PC-9 (cell line): ENCODE measurements around the gene PHLDA3. TPM values are rescaled to one million over a fixed set of nuclear protein-coding genes. Genes with fewer than 3 reads are reported as not detected.

Experiments
- BruUV-seq: library from RNA; stranded (reverse); fragments of 400-500 nt; replicated peaks from 2 replicates; lab custom pipeline; 2021; lab: Mats Ljungman, UMichigan
- CTCF ChIA-PET: fragments of 300-600 bp; sonication (Branson Sonifier 250); formaldehyde crosslinking; loops from one replicate; lab custom pipeline; 2022; ENCODE audit warnings: antibody characterized with exemption; lab: Charles Lee
- POLR2A ChIA-PET: fragments of 300-600 bp; sonication (Branson Sonifier 250); formaldehyde crosslinking; loops from one replicate; lab custom pipeline; 2022; ENCODE audit warnings: antibody characterized with exemption; ENCODE audit not compliant: unreplicated experiment; lab: Charles Lee
- DNase-seq, 2 experiments: peaks; one replicate each; pipeline versions ENCODE4 v3.0.0 to v3.0.0-alpha.2; 2015 to 2022; ENCODE audit warnings: mixed read lengths in 1 of 2
- H2AFZ ChIP-seq: fragments of 200-600 bp; sonication (generic); 2 replicates; pipeline ENCODE4 v1.8.1; 2017; ENCODE audit warnings: antibody characterized with exemption
- H3F3A ChIP-seq: fragments of 200-600 bp; sonication (generic); 2 replicates; pipeline ENCODE4 v1.8.1; 2017; ENCODE audit warnings: antibody characterized with exemption, mild to moderate bottlenecking, low read depth; ENCODE audit not compliant: insufficient read depth
- H3K27ac ChIP-seq: fragments of 200-600 bp; sonication (generic); 2 replicates; pipeline ENCODE4 v1.6.1; 2016; ENCODE audit warnings: mixed run types
- H3K27me3 ChIP-seq: fragments of 200-600 bp; sonication (generic); 2 replicates; pipeline ENCODE4 v1.6.1; 2016; ENCODE audit warnings: low read depth, mixed run types; ENCODE audit not compliant: insufficient read depth
- H3K36me3 ChIP-seq: fragments of 200-600 bp; sonication (generic); 2 replicates; pipeline ENCODE4 v1.6.1; 2016; ENCODE audit warnings: low read depth, mixed run types
- H3K4me1 ChIP-seq: fragments of 200-600 bp; sonication (generic); replicated peaks from 2 replicates; pipeline ENCODE4 v1.6.1; 2016; ENCODE audit warnings: mixed run types; ENCODE audit not compliant: insufficient read depth
- H3K4me2 ChIP-seq: fragments of 200-600 bp; sonication (generic); 2 replicates; pipeline ENCODE4 v1.6.1; 2017; ENCODE audit warnings: mixed run types
- H3K4me3 ChIP-seq: fragments of 200-600 bp; sonication (generic); 2 replicates; pipeline ENCODE4 v1.6.1; 2016; ENCODE audit warnings: mixed run types
- H3K79me2 ChIP-seq: fragments of 200-600 bp; sonication (generic); 2 replicates; pipeline ENCODE4 v1.6.1; 2017; ENCODE audit warnings: low read depth, mixed run types
- H3K9me2 ChIP-seq: fragments of 200-600 bp; sonication (generic); 2 replicates; pipeline ENCODE4 v1.8.1; 2017; ENCODE audit warnings: mild to moderate bottlenecking; ENCODE audit not compliant: insufficient read depth
- H3K9me3 ChIP-seq: fragments of 200-600 bp; sonication (generic); 2 replicates; pipeline ENCODE4 v1.8.1; 2016; ENCODE audit warnings: low read depth; ENCODE audit not compliant: insufficient read depth
- H4K20me1 ChIP-seq: fragments of 200-600 bp; sonication (generic); 2 replicates; pipeline ENCODE4 v1.8.1; 2017; ENCODE audit not compliant: insufficient read depth
- CTCF ChIP-seq: fragments of 200-600 bp; sonication (generic); conservative IDR thresholded peaks from 2 replicates; pipeline ENCODE4 v1.6.1; 2017; ENCODE audit warnings: mixed run types, antibody characterized with exemption, mild to moderate bottlenecking, moderate library complexity
- EZH2 ChIP-seq: fragments of 200-600 bp; sonication (generic); IDR thresholded peaks from 2 replicates; pipeline ENCODE4 v1.8.0; 2017; ENCODE audit warnings: antibody characterized with exemption, low read depth
- intact Hi-C: fragments of 100-400 bp; cut with micrococcal nuclease; formaldehyde crosslinking; loops from one replicate; pipeline ENCODE4 v1.10.0; 2022; ENCODE audit not compliant: unreplicated experiment
- total RNA-seq: library from RNA; stranded (reverse); gene quantifications from 2 replicates; pipeline ENCODE4 v1.2.3, GENCODE V29; 2021

PHLDA3 gene
- total RNA-seq, 1 experiment from 2014 or later, result 31.6 TPM

- peaks cover 31% of the 10 kb centered on the region for H3F3A ChIP-seq
- peaks cover 46% of the 10 kb centered on the region for H3K4me1 ChIP-seq
- peak overlapping the region; percentile 63 for H3K4me2 ChIP-seq
- intact Hi-C loops, result loop anchor here (1.0 to 2.0 kb wide), 2 partner anchors 28 to 57 kb away; no protein-coding TSS in a partner anchor
- peak overlapping the region; percentile 88 for H3K27ac ChIP-seq
- no peaks in the 10 kb centered on the region for H4K20me1 ChIP-seq
- H2AFZ ChIP-seq, result peak overlapping the region; percentile 1; the same call in 1 of the 2 replicates
- TF ChIP-seq EZH2 (no peak), CTCF (no peak)
- no peaks in the 10 kb centered on the region for H3K9me2 ChIP-seq
- no peak overlapping the region; the same call in 1 of the 2 replicates for H3K4me3 ChIP-seq
- DNase-seq, result peak; percentile 79 to 92
- H3K79me2 ChIP-seq, result no peaks in the 10 kb centered on the region
- POLR2A ChIA-PET, result interaction anchor here (0.7 kb wide), 1 partner anchor 51 kb away, joined by 4 read pairs; no protein-coding TSS in a partner anchor
- no TSS peak for BruUV-seq
- H3K9me3 ChIP-seq, result no peaks in the 10 kb centered on the region
- no peaks in the 10 kb centered on the region for H3K36me3 ChIP-seq
- no peaks in the 10 kb centered on the region for H3K27me3 ChIP-seq
- CTCF ChIA-PET, result interaction anchor here (0.7 to 1.1 kb wide), 2 partner anchors 82 to 647 kb away, joined by 5 to 8 read pairs; no protein-coding TSS in a partner anchor
Measured at GRCh38 chr1:201517631-201518030, 48.6 kb upstream of the PHLDA3 start.

GRCh38 chr1:201516511-201517127 is 47.6 kb upstream of the PHLDA3 start:
- H3K4me3 ChIP-seq, result no peak overlapping the region
- intact Hi-C loops, result loop anchor here (1.0 to 2.0 kb wide), 2 partner anchors 27 to 56 kb away; no protein-coding TSS in a partner anchor
- TF ChIP-seq EZH2, result no peak
- no peak for TF ChIP-seq CTCF
- H3K27ac ChIP-seq, result peak overlapping the region; percentile 88
- H3K36me3 ChIP-seq, result no peaks in the 10 kb centered on the region
- no TSS peak for BruUV-seq
- peak overlapping the region; percentile 63 for H3K4me2 ChIP-seq
- no peaks in the 10 kb centered on the region for H3K9me3 ChIP-seq
- peaks cover 38% of the 10 kb centered on the region for H3F3A ChIP-seq
- H3K27me3 ChIP-seq, result no peaks in the 10 kb centered on the region
- POLR2A ChIA-PET, result interaction anchor here (0.6 kb wide), 1 partner anchor 590 kb away, joined by 5 read pairs; no protein-coding TSS in a partner anchor
- CTCF ChIA-PET, result interaction anchor here (1.0 to 2.0 kb wide), 6 partner anchors 27 to 81 kb away, joined by 3 to 10 read pairs (median 3); no protein-coding TSS in a partner anchor
- no peaks in the 10 kb centered on the region for H4K20me1 ChIP-seq
- H3K79me2 ChIP-seq, result no peaks in the 10 kb centered on the region
- H2AFZ ChIP-seq, result no peak overlapping the region
- H3K4me1 ChIP-seq, result peaks cover 56% of the 10 kb centered on the region
- DNase-seq, result no peak
- H3K9me2 ChIP-seq, result no peaks in the 10 kb centered on the region

- peaks cover 63% of the 10 kb centered on the region for H3K4me1 ChIP-seq
- TF ChIP-seq EZH2 (no peak), CTCF (no peak)
- no peak overlapping the region for H3K4me3 ChIP-seq
- intact Hi-C loops, result loop anchor here (2.0 kb wide), 1 partner anchor 55 kb away; no protein-coding TSS in a partner anchor
- H3F3A ChIP-seq, result peaks cover 38% of the 10 kb centered on the region
- no peaks in the 10 kb centered on the region for H3K36me3 ChIP-seq
- BruUV-seq, result no TSS peak
- H2AFZ ChIP-seq, result no peak overlapping the region
- peak overlapping the region; percentile 36 for H3K27ac ChIP-seq
- POLR2A ChIA-PET, result interaction anchor here (0.6 kb wide), 2 partner anchors 47 to 591 kb away, joined by 3 to 5 read pairs; no protein-coding TSS in a partner anchor
- H3K4me2 ChIP-seq, result peak overlapping the region; percentile 53
- CTCF ChIA-PET, result interaction anchor here (0.6 to 5.0 kb wide), 8 partner anchors 24 to 83 kb away, joined by 3 to 74 read pairs (median 6); no protein-coding TSS in a partner anchor
- H4K20me1 ChIP-seq, result no peaks in the 10 kb centered on the region
- no peaks in the 10 kb centered on the region for H3K27me3 ChIP-seq
- DNase-seq, result peak in 1 of 2 experiments; percentile 56
- no peaks in the 10 kb centered on the region for H3K79me2 ChIP-seq
- H3K9me3 ChIP-seq, result no peaks in the 10 kb centered on the region
- H3K9me2 ChIP-seq, result no peaks in the 10 kb centered on the region
Measured at GRCh38 chr1:201515895-201516294, 46.9 kb upstream of the PHLDA3 start.
